HepG2 (cell line): ENCODE data around the gene CYSRT1. TPM values are rescaled to one million over a fixed set of nuclear protein-coding genes. Genes with fewer than 3 reads are reported as not detected.

Experiments
- KMT2B ChIP-seq: IDR thresholded peaks from 2 replicates; pipeline ENCODE4 v1.6.1; 2016; ENCODE audit warnings: missing genetic modification reagents, missing compliant biosample characterization
- MED8 ChIP-seq: sonication (generic); formaldehyde crosslinking; IDR thresholded peaks from 2 replicates; pipeline ENCODE4 v1.8.1; 2023; ENCODE audit warnings: mild to moderate bottlenecking, missing genetic modification reagents; ENCODE audit not compliant: insufficient replicate concordance
- MYC ChIP-seq: sonication (generic); formaldehyde crosslinking; IDR thresholded peaks from 2 replicates; pipeline ENCODE4 v1.9.0; 2021; ENCODE audit warnings: missing genetic modification reagents, borderline replicate concordance
- SMAD3 ChIP-seq: sonication (generic); formaldehyde crosslinking; IDR thresholded peaks from 2 replicates; pipeline ENCODE4 v1.4.0; 2020; ENCODE audit warnings: missing genetic modification reagents
- SOX13 ChIP-seq, 3 experiments: fragments of 450-650 bp in 1 of 3; sonication (generic) in 1 of 3; formaldehyde crosslinking in 1 of 3; IDR thresholded peaks in 2 of 3; conservative IDR thresholded peaks in 1 of 3; 2 replicates each; pipeline versions ENCODE4 v1.5.0 to v1.6.1; 2016 to 2020; ENCODE audit warnings: antibody characterized with exemption in 1 of 3, mild to moderate bottlenecking in 1 of 3, missing compliant biosample characterization in 1 of 3, missing genetic modification reagents in 1 of 3, moderate library complexity in 1 of 3
- SPEN ChIP-seq: sonication (generic); formaldehyde crosslinking; IDR thresholded peaks from 2 replicates; pipeline ENCODE4 v1.5.1; 2020; ENCODE audit warnings: low read depth, mild to moderate bottlenecking, missing genetic modification reagents
- TCF12 ChIP-seq, 2 experiments: fragments of 450-650 bp in 1 of 2; sonication (generic) in 1 of 2; formaldehyde crosslinking in 1 of 2; IDR thresholded peaks; 2 replicates each; pipeline versions ENCODE4 v1.6.1 to v1.8.0; 2017 to 2022; ENCODE audit warnings: antibody characterized with exemption in 1 of 2, mild to moderate bottlenecking in 1 of 2, missing genetic modification reagents in 1 of 2, moderate library complexity in 1 of 2
- ZBTB38 ChIP-seq: sonication (generic); formaldehyde crosslinking; IDR thresholded peaks from 2 replicates; pipeline ENCODE4 v1.5.1; 2020; ENCODE audit warnings: mild to moderate bottlenecking, missing genetic modification reagents
- polyA plus RNA-seq, 8 experiments: library from polyadenylated mRNA; depleted of rRNA in 3 of 8; stranded (reverse) in 7 of 8; unstranded in 1 of 8; fragments of >200 nt; fragmentation: Illumina TruSeq in 4 of 8; extraction: Trizol in 4 of 8; gene quantifications; 2 replicates each; pipeline versions ENCODE4 v1.2.1 to v1.2.3, GENCODE V29; 2011 to 2016; ENCODE audit warnings: low read depth in 4 of 8, missing spikeins in 1 of 8, mixed read lengths in 1 of 8; ENCODE audit not compliant: insufficient read depth in 1 of 8
- total RNA-seq, 5 experiments: library from RNA; depleted of rRNA; stranded (reverse); fragments of >200 nt; fragmentation: Illumina TruSeq; extraction: Trizol; gene quantifications; 2 replicates each; pipeline ENCODE4 v1.2.3, GENCODE V29; 2016; ENCODE audit warnings: low read depth in 1 of 5
- TF ChIP-seq, protein P1 (sequence below): sonication (generic); formaldehyde crosslinking; IDR thresholded peaks from 2 replicates; pipeline ENCODE4 v1.4.0; 2020; ENCODE audit warnings: missing genetic modification reagents, borderline replicate concordance
- TF ChIP-seq, protein P2 (sequence below): sonication (generic); formaldehyde crosslinking; IDR thresholded peaks from 2 replicates; pipeline ENCODE4; 2020; ENCODE audit warnings: missing genetic modification reagents, mild to moderate bottlenecking, borderline replicate concordance
- TF ChIP-seq, protein P3 (sequence below): sonication (generic); formaldehyde crosslinking; IDR thresholded peaks from 2 replicates; pipeline ENCODE4 v1.4.0; 2020; ENCODE audit warnings: missing genetic modification reagents
- TF ChIP-seq, protein P4 (sequence below): sonication (generic); formaldehyde crosslinking; IDR thresholded peaks from 2 replicates; pipeline ENCODE4 v1.9.0; 2022; ENCODE audit warnings: missing genetic modification reagents, mild to moderate bottlenecking, borderline replicate concordance

The CYSRT1 gene
- total and polyA plus RNA-seq, 2 of the 13 experiments (the other 11 are each of a cell fraction or from before 2014, with no cell fraction given), result 1.5 to 2.1 TPM

DNA sequence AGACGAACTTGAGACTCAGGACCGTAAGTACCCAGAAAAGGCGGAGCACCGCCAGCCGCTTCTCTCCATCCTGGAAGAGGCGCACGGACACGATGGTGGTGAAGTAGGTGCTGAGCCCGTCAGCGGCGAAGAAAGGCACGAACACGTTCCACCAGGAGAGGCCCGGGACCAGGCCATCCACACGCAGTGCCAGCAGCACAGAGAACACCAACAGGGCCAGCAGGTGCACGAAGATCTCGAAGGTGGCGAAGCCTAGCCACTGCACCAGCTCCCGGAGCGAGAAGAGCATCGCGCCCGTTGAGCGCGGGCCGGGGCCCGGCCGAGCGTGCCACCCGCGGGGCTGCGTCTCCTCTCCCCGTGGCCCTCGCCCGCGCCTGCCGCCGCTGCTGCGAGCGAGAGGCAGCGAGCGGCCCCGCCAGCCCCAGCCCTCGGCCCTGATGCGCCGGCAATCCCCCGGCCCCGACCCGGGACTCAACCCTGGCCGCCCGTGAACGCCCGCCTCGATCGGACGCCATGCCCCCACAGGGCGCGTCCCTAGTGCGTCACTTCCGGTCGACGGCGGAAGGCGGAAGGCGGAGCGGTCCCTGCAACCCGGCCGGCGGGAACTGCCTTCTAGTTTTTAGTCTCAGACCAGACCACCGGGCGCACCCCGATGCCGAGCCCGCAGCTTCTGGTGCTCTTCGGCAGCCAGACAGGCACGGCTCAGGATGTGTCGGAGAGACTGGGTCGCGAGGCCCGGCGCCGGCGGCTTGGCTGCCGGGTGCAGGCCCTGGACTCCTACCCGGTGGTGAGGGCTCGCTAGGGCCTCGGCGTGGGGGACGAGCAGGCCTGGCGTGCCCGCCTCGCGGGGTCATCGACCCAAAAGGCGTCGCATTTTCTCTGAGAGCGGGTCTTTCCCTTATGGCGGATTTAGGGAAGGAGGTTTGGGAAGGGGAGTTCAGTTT lies 19.6 kb upstream of the CYSRT1 start, which contains the start of the genes NDOR1 and TMEM203 (continued):
- TF ChIP-seq, protein P1, sequence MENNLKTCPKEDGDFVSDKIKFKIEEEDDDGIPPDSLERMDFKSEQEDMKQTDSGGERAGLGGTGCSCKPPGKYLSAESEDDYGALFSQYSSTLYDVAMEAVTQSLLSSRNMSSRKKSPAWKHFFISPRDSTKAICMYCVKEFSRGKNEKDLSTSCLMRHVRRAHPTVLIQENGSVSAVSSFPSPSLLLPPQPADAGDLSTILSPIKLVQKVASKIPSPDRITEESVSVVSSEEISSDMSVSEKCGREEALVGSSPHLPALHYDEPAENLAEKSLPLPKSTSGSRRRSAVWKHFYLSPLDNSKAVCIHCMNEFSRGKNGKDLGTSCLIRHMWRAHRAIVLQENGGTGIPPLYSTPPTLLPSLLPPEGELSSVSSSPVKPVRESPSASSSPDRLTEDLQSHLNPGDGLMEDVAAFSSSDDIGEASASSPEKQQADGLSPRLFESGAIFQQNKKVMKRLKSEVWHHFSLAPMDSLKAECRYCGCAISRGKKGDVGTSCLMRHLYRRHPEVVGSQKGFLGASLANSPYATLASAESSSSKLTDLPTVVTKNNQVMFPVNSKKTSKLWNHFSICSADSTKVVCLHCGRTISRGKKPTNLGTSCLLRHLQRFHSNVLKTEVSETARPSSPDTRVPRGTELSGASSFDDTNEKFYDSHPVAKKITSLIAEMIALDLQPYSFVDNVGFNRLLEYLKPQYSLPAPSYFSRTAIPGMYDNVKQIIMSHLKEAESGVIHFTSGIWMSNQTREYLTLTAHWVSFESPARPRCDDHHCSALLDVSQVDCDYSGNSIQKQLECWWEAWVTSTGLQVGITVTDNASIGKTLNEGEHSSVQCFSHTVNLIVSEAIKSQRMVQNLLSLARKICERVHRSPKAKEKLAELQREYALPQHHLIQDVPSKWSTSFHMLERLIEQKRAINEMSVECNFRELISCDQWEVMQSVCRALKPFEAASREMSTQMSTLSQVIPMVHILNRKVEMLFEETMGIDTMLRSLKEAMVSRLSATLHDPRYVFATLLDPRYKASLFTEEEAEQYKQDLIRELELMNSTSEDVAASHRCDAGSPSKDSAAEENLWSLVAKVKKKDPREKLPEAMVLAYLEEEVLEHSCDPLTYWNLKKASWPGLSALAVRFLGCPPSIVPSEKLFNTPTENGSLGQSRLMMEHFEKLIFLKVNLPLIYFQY, result peak; percentile 19; the same call in 1 of the 2 replicates
- TF ChIP-seq TCF12 (IDR thresholded peaks at IDR 0.05), result no peak
- TF ChIP-seq TCF12 (CRISPR knock-in tag; IDR thresholded peaks at IDR 0.05), result 0 out of 2 replicates have a peak, but pooled peaks have one; percentile 28
- peak; percentile 81; the same call in 1 of the 2 replicates for TF ChIP-seq MYC (CRISPR knock-in tag)
- TF ChIP-seq ZBTB38 (CRISPR knock-in tag), result 0 out of 2 replicates have a peak, but pooled peaks have one; percentile 17
- TF ChIP-seq, protein P2, sequence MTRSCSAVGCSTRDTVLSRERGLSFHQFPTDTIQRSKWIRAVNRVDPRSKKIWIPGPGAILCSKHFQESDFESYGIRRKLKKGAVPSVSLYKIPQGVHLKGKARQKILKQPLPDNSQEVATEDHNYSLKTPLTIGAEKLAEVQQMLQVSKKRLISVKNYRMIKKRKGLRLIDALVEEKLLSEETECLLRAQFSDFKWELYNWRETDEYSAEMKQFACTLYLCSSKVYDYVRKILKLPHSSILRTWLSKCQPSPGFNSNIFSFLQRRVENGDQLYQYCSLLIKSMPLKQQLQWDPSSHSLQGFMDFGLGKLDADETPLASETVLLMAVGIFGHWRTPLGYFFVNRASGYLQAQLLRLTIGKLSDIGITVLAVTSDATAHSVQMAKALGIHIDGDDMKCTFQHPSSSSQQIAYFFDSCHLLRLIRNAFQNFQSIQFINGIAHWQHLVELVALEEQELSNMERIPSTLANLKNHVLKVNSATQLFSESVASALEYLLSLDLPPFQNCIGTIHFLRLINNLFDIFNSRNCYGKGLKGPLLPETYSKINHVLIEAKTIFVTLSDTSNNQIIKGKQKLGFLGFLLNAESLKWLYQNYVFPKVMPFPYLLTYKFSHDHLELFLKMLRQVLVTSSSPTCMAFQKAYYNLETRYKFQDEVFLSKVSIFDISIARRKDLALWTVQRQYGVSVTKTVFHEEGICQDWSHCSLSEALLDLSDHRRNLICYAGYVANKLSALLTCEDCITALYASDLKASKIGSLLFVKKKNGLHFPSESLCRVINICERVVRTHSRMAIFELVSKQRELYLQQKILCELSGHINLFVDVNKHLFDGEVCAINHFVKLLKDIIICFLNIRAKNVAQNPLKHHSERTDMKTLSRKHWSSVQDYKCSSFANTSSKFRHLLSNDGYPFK (CRISPR knock-in tag), result peak; percentile 81; the same call in 1 of the 2 replicates
- peak; percentile 94 for TF ChIP-seq SPEN (CRISPR knock-in tag)
- TF ChIP-seq SMAD3 (CRISPR knock-in tag), result 0 out of 2 replicates have a peak, but pooled peaks have one; percentile 72
- TF ChIP-seq, protein P3, sequence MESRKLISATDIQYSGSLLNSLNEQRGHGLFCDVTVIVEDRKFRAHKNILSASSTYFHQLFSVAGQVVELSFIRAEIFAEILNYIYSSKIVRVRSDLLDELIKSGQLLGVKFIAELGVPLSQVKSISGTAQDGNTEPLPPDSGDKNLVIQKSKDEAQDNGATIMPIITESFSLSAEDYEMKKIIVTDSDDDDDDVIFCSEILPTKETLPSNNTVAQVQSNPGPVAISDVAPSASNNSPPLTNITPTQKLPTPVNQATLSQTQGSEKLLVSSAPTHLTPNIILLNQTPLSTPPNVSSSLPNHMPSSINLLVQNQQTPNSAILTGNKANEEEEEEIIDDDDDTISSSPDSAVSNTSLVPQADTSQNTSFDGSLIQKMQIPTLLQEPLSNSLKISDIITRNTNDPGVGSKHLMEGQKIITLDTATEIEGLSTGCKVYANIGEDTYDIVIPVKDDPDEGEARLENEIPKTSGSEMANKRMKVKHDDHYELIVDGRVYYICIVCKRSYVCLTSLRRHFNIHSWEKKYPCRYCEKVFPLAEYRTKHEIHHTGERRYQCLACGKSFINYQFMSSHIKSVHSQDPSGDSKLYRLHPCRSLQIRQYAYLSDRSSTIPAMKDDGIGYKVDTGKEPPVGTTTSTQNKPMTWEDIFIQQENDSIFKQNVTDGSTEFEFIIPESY (CRISPR knock-in tag), result peak; percentile 35; the same call in 1 of the 2 replicates
- no peak for TF ChIP-seq SOX13 (IDR thresholded peaks at IDR 0.05)
- peak in 1 of 2 experiments; percentile 32; a peak in 1 of 4 replicates for TF ChIP-seq SOX13 (CRISPR knock-in tag; conservative IDR thresholded peaks at IDR 0.05 in 1 of 2, IDR thresholded peaks at IDR 0.05 in 1 of 2)
- TF ChIP-seq MED8 (CRISPR knock-in tag), result peak; percentile 33
- TF ChIP-seq, protein P4, sequence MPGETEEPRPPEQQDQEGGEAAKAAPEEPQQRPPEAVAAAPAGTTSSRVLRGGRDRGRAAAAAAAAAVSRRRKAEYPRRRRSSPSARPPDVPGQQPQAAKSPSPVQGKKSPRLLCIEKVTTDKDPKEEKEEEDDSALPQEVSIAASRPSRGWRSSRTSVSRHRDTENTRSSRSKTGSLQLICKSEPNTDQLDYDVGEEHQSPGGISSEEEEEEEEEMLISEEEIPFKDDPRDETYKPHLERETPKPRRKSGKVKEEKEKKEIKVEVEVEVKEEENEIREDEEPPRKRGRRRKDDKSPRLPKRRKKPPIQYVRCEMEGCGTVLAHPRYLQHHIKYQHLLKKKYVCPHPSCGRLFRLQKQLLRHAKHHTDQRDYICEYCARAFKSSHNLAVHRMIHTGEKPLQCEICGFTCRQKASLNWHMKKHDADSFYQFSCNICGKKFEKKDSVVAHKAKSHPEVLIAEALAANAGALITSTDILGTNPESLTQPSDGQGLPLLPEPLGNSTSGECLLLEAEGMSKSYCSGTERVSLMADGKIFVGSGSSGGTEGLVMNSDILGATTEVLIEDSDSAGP (CRISPR knock-in tag), result peak; percentile 54; the same call in 1 of the 2 replicates
- TF ChIP-seq KMT2B, result peak; percentile 95
